Omental fat pad (tissue), 4 donors: ENCODE data around the gene ACAD10. TPM values are rescaled to one million over a fixed set of nuclear protein-coding genes. Genes with fewer than 3 reads are reported as not detected.

Source experiments
- ATAC-seq: fragments of 150-250 bp; one replicate; pipeline ENCODE4 v1.9.1; 2016; ENCODE audit warnings: mild to moderate bottlenecking, moderate library complexity; ENCODE audit not compliant: low FRiP score
- DNase-seq: peaks from one replicate; pipeline ENCODE4 v3.0.0-alpha.2; 2019; ENCODE audit warnings: low spot score
- total RNA-seq, 4 donors: library from RNA; depleted of rRNA; stranded (reverse); fragments of >200 nt; gene quantifications; one replicate each; pipeline ENCODE4 v1.1.0, GENCODE V29; 2016
- TF ChIP-seq, protein P1 (sequence below), 3 donors: fragments of 450-650 bp; IDR thresholded peaks; one replicate each; pipeline ENCODE4 v1.5.1; 2016 to 2017; ENCODE audit warnings: antibody characterized with exemption in 3 of 3, mild to moderate bottlenecking in 3 of 3, moderate library complexity in 2 of 3

Gene ACAD10
- total RNA-seq, 4 donors from 2014 or later, result 12.2 to 29.6 (median 15.9) TPM

GRCh38 chr12:111748867-111749266 is 63.0 kb downstream of the ACAD10 start:
- no peak for ATAC-seq
- TF ChIP-seq, protein P1, sequence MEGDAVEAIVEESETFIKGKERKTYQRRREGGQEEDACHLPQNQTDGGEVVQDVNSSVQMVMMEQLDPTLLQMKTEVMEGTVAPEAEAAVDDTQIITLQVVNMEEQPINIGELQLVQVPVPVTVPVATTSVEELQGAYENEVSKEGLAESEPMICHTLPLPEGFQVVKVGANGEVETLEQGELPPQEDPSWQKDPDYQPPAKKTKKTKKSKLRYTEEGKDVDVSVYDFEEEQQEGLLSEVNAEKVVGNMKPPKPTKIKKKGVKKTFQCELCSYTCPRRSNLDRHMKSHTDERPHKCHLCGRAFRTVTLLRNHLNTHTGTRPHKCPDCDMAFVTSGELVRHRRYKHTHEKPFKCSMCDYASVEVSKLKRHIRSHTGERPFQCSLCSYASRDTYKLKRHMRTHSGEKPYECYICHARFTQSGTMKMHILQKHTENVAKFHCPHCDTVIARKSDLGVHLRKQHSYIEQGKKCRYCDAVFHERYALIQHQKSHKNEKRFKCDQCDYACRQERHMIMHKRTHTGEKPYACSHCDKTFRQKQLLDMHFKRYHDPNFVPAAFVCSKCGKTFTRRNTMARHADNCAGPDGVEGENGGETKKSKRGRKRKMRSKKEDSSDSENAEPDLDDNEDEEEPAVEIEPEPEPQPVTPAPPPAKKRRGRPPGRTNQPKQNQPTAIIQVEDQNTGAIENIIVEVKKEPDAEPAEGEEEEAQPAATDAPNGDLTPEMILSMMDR (IDR thresholded peaks at IDR 0.05), result no peak

DNA sequence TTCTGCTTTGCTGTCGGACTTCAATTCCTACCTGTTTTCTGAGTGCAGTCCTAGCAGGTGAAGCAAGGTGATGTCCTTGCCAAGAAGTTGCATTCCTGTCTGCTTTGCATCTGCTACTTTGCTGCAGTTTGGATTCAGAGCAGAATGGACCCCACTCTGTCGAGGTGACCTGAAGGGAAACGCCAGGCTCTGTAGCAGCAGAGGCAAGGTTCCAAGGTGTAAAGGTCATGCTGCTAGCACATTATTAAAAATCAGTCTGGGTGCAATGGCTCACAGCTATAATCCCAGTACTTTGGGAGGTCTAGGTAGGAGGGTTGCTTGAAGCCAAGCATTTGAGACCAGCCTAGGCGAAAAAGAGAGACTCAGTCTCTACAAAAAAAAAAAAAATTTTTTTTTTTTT is 63.5 kb downstream of the ACAD10 start:
- ATAC-seq, result no peak
- TF ChIP-seq, protein P1 (IDR thresholded peaks at IDR 0.05), result no peak
- no peak for DNase-seq

More at GRCh38 chr12:111748867-111749266, 63.0 kb downstream of the ACAD10 start:
- no peak for DNase-seq

DNA sequence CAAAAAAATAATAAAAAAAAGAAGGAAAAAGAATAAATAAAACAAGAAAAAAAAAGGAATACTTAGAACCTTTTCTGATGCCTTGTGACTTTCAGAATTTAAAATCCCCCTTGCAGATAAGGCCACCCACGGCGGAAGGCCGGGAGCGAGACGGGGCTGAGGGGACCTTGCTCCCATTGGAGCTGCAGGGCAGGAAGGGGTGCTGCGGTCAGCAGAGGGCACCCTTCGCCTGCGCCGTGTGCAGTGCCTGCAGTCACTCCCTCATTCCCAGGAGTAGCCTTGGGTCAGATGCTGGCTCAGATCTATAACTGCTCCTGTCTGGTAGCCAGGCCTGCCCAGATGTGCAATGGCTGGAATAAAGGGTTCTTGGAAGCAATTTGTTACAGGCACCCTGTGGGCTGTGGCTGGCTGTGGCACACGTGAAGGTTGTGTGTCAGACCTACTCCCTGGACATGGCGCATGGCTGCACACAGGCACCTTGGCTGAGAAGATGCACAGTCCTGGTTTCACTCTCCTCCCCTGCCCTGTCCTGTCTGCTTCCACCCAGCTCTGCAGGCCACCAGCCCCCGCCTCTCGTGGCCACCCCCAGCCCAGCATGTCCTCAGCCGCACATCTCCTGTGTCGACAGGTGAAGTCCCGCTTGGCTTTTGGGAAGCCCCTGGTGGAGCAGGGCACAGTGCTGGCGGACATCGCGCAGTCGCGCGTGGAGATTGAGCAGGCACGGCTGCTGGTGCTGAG is 67.5 kb downstream of the ACAD10 start:
- ATAC-seq, result peak; percentile 90
- no peak for DNase-seq
- TF ChIP-seq, protein P1 (IDR thresholded peaks at IDR 0.05), result peak in 1 of 3 donors; percentile 24

- TF ChIP-seq, protein P1 (IDR thresholded peaks at IDR 0.05), result no peak
- DNase-seq (no peak), ATAC-seq (no peak)
These were observed 68.8 kb downstream of the ACAD10 start for GRCh38 chr12:111754671-111755070.

- no peak for ATAC-seq
- TF ChIP-seq, protein P1 (IDR thresholded peaks at IDR 0.05), result no peak
- no peak for DNase-seq
These were observed 70.3 kb downstream of the ACAD10 start for GRCh38 chr12:111756196-111756595.

- no peak for ATAC-seq
These were observed 70.8 kb downstream of the ACAD10 start for GRCh38 chr12:111756681-111757080.

More at GRCh38 chr12:111756681-111757080, 70.8 kb downstream of the ACAD10 start:
- TF ChIP-seq, protein P1 (IDR thresholded peaks at IDR 0.05), result no peak
- no peak for DNase-seq
